Measurements from ENCODE around the gene YBX2.
"Not testable (repeated sequence)": the region's sequence is repeated elsewhere in the genome, so short reads cannot be mapped to it uniquely, and the experiment has no call there.

The YBX2 gene

GRCh38 chr17:7294614-7295153, at the start of gene YBX2:
Gene YBX2, minus strand, starts transcription at chr17:7294639. Its CDS starts 139 bp downstream, at chr17:7294500.
- DNase-seq, result peak; percentile 81

DNA sequence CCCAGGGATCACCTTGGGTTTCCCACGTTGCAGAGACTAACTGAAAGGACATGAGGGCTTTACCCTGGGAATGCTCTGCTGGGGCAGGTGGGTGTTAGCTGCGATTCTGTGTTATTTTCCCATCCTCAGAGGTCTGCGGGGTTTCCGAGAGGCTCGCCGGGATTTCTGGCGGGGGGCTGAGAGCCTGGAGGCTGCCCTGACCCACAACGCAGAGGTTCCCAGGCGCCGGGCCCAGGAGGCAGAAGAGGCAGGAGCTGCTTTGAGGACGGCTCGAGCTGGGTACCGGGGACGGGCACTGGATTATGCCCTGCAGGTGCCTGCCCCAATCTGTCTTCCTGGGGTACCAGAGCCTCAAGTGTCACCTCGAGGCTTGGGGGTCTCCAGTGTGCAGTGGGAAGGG, 48.8 kb upstream of the YBX2 start:
- no peak for DNase-seq

- DNase-seq, result no peak
Observed at GRCh38 chr17:7341842-7342241, 47.4 kb upstream of the YBX2 start.

DNA sequence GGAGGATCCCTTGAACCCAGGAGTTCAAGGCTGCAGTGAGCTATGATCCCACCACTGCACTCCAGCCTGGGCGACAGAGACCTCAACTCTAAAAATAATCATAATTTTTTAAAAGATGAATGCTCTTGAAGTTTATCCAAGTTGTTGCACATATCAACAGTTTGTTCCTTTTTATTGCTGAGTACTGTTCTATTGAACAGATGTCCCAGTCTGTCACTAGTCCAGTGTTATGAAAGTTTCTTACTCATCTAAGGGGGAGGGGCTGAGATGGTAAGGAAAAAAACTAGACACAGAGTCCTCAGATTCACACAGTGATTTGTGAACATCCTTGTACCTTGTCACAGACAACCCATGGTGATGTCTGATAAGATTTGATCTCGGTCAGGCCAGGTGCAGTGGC, 45.7 kb upstream of the YBX2 start:
- no peak for DNase-seq

DNA sequence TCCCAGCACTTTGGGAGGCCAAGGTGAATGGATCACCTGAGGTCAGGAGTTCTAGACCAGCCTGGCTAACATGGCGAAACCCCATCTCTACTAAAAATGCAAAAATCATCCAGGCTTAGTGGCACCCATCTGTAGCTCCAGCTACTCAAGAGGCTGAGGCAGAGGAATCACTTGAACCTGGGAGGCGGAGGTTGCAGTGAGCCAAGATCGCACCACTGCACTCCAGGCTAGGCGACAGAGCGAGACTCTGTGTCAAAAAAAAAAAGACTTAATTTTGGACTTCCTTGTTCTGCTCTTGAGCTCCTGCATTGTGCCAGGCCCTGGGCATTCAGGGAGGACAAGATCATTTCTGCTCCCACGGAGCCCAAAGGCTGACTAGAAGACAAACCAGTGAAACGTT, 43.2 kb upstream of the YBX2 start:
- not testable (repeated sequence) for DNase-seq

- DNase-seq, result no peak
Observed at GRCh38 chr17:7336240-7337175, 42.1 kb upstream of the YBX2 start, which contains the start of gene ACAP1. Gene ACAP1, plus strand, starts transcription at chr17:7336529. Its CDS starts 206 bp downstream, at chr17:7336735.

DNA sequence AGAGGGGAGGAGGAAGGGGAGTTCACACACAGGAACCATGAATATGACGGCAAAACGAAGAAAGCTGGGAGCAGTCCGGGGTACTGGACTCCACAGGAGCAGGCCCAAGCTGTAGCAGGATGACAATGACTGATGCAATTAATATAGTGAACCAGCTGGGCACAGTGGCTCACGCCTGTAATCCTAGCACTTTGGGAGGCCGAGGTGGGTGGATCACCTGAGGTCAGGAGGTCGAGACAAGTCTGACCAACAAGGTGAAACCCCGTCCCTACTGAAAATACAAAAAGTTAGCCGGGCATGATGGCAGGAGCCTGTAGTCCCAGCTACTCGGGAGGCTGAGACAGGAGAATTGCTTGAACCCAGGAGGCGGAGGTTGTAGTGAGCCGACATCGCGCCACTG, 41.3 kb upstream of the YBX2 start:
- DNase-seq, result not testable (repeated sequence)

DNA sequence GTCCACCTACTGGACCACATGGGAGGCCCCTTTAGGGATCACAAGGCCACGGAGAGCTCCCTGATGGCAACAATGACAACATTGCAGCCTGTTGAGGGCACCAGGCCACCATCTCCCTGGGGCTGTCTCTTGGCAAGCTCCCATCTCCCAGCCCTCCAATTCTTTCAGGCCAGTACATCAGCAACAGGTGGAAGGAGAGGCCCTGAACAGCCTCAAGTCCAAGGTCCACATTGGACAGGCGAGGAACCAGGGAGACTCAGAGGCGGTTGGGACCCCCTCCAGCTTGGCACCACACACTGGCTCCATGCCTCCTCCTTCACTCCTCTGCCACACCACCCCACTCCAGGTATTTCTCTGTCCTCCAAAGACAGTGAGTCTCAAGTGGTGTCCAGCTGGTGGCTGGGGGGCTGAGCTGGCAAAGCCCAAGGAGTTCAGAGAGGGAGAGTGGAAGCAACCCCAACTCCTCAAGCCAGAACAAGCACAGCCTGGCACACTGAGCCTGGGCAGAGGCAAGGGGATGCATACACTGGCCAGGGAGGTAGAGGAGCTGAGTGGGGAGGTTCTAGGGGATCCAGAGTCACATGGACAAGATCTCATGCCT, 40.6 kb upstream of the YBX2 start:
- DNase-seq, result no peak

DNA sequence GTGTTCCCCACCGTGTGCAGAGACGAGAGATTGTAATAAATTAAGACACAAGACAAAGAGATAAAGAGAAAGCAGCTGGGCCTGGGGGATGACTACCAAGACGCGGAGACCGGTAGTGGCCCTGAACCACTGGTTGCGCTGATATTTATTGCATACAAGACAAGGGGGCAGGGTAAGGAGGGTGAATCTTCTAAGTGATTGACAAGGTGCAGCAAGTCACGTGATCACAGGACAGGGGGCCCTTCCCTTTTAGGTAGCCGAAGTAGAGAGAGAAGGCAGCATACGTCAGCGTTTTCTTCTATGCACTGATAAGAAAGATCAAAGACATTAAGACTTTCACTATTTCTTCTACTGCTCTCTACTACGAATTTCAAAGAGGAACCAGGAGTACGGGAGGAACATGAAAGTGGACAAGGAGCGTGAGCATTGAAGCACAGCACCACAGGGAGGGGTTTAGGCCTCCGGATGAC, 38.2 kb upstream of the YBX2 start:
- DNase-seq, result not testable (repeated sequence)

- no peak for DNase-seq
Observed at GRCh38 chr17:7332111-7332510, 37.7 kb upstream of the YBX2 start.

- no peak for DNase-seq
Observed at GRCh38 chr17:7330638-7331015, 36.2 kb upstream of the YBX2 start.

DNA sequence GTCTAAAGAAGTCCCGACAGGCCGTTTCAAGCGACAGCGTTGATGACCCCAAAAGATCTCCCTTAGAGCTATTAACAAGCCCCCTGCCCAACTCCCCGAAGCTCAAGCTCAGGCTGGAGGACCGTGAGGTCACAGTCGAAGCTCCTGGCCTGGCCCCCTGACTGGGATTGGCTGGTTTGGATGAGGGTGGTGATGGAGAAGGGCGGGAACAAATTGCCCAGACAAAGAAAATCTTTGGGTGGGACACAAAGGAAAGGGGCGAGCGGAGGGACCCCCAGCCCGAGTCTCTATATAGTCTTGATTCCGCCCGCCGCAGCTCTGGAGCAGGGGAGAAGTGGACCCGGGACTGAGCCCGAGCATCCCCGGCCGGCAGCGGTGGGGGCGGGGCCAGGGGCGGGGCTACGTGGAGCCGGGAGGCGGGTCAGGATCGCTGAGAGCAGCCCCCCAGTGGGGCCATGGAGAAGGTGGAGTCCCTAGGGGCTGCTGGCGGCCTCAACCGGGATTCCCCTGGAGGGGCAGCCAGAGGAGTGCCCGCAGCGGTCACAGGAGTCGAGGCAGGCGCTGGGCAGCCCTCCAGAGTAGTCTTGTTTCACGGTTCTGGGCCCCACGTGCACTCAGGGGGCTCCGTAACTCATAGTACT, 35.7 kb upstream of the YBX2 start:
- DNase-seq, result no peak

GRCh38 chr17:7329374-7329996, 35.0 kb upstream of the YBX2 start:
- peak; percentile 86 for DNase-seq

DNA sequence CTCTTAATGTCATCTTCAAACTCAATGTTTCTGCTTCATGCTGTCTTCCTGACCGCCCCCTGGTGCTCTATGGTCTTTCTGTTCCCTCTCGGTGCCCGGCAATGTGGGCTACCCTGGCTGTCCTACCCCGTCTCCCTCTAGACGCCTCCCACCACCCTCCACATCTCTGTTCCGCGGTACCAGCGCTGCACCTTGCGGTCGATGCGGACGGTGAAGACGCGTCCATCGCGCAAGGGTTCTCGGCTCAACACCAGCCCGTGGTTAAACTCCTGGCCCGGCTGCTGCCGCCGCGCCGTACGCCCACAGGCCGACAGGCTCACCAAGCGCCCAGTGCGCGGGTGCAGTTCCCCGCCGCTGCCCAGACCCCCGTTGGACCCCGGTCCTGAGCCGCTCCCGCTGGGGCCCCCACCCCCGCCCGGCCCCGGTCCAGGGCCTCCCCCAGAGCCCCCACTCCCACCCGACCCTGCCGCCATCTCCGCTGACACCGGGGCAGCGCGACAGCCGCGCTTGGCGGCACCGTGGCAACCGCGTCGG, 34.5 kb upstream of the YBX2 start, which contains the start of gene NEURL4:
NEURL4 (minus strand) TSS at position 496 of the 534 bp plus-strand sequence; CDS start at position 473, 23 bp downstream.
- DNase-seq, result no peak

DNA sequence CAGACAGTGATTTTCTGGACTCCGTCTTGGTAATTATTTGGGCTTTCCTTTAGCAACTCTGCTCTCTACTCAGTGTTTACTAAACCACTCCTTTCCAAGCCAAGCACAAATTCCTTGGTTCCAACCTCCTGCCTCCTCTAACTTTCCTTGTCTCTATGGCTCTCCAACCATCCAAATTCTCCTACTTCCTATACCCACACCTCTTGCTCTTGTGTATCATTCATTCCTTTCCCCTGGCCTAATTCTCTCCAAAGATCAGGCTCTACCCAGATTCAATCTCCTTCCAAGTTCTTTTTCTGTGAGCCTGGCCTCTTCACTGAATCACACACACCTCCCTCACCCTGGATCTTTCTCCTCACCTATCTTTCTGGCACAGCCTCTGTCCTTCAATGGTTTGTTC, 33.6 kb upstream of the YBX2 start:
- no peak for DNase-seq

DNA sequence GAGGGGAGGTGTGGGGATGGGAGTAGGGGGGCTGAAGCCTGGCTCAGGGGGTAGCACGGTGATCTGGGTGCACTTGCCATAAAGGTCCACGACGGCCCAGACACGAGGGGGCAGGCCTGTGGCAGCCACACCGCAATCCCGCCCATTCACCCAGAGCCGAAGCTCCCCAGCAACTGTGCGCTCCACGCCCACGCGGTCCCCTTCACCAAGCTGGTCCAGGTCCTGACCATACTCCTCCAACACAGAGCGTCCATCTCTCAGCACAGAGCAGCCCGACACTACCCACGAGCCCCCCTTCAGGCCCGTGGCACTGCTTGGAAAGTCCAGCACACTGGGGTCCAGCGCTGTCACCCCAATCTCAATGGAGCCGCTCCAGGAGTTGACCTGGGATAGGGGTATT, 33.1 kb upstream of the YBX2 start:
- DNase-seq, result no peak

DNA sequence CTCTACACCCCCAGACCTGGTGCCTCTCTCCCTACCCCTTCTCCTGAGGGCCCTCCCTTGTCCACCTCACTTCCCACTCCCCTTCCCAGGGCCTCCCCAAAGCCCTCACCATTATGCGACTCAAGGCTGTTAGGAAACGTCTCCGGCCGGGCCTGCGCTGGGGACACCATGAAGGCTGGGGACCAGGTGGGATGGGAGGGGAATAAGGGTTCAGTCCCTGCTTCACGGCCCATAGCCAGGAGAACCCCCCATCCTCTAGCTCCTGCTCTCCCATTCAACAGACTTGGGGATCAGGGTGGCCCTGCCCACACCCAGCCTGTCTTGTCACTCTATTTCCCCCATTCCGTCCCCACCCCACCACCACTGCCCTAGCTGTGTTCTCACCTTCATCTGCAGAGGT, 32.6 kb upstream of the YBX2 start:
- no peak for DNase-seq

GRCh38 chr17:7326186-7326585, 31.7 kb upstream of the YBX2 start:
- DNase-seq, result no peak

DNA sequence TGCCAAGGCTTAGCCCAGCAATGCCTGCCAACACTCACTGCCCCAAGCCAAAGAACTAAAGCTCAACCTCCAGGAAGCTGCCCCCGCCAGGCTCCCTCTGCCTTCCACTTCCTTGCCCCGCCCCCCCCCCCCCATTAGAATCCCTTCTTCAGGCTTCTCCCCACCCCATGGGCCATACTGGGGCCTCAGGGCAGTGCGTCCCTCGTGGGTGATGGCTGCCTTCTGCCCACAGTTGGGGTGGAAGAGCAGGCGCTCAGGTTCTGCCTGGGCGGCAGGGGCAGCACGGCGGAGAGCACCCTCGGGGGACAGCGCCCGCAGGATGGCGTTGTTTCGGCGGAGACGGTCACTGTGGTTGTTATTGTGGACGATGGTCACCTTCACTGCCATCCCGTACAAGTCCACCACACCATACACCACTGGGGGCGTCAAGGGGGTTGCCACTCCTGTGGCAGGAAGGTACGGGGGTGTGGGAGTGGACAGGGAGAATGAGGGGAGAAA, 30.6 kb upstream of the YBX2 start:
- DNase-seq, result no peak

GRCh38 chr17:7324438-7324779, 30.0 kb upstream of the YBX2 start:
- DNase-seq, result no peak

DNA sequence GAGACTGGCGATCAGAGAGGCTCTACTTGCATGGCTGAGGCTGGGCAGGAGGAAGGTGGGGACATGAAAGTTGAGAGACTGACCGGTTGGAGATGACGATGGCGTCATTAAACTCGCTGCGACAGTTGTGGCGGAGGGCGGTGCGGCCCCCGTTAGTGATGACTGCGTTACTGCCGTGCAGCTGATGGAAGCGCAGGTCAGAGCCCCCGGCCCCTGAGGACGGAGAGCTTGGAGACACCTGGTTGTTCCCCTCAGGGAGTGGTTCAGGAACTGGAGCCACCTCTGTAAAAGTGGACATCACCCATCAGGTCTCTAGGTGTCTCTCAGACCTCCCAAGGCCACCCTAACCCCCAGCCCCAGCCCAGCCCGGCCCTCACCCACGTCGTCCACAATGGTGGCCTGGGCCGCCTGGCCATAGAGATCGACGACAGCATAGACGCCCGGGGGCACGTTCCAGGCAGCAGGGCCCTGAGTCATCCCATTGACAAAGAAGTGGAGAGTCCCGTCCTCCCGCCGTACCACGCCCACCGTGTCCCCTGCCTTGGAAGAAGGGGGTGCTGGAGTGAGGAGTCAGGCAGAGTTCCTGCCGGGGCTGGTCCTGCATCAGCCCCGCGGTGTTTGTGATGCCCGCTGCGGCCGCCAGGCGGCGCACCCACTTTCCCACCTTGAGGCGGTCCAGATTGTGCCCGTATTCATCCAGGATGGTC, 29.4 kb upstream of the YBX2 start:
- DNase-seq, result no peak
